ENCODE data around the gene GSTM2. TPM values are rescaled to one million over a fixed set of nuclear protein-coding genes. Genes with fewer than 3 reads are reported as not detected.

GSTM2 gene
- total and polyA plus RNA-seq, 2 of the 4 experiments (the other 2 are of a cell fraction), result 10.2 to 85.5 TPM

GRCh38 chr1:109713636-109714035 lies 45.8 kb downstream of the GSTM2 start:
- Histone ChIP-seq H2BK5ac (ENCODE audit: low read depth, low read length, poor library complexity, severe bottlenecking) (no peak overlapping the region), H3K4me1 (ENCODE audit: control insufficient read depth, insufficient read depth, low read length) (0 out of 2 replicates have a peak, but pooled peaks cover 2% of the 10 kb centered on the region), H3K9me3 (ENCODE audit: control insufficient read depth, insufficient read depth, low read length) (peaks cover 2% of the 10 kb centered on the region; the same call in 1 of the 2 replicates), H4K8ac (ENCODE audit: low read depth in 2 of 2, low read length in 2 of 2) (no peak overlapping the region), H3K4me3 (ENCODE audit: insufficient read depth, low read depth, low read length) (no peak overlapping the region), H2AK9ac (replicated peaks; ENCODE audit: low read depth, low read length, poor library complexity) (no peak overlapping the region), H2AFZ (replicated peaks; ENCODE audit: low read length, poor library complexity) (no peak overlapping the region), H3K36me3 (ENCODE audit: control insufficient read depth, insufficient read depth, low read length) (no peaks in the 10 kb centered on the region), H2BK120ac (ENCODE audit: low read depth, low read length) (no peak overlapping the region), H3K4ac (ENCODE audit: low read depth, low read length) (no peak overlapping the region), H3K27ac (ENCODE audit: insufficient read depth, low read length) (no peak overlapping the region), H2BK20ac (ENCODE audit: low read depth, low read length) (no peak overlapping the region), H3K23ac (ENCODE audit: low read depth, low read length) (no peak overlapping the region), H3K27me3 (ENCODE audit: control insufficient read depth, insufficient read depth, low read length) (no peaks in the 10 kb centered on the region; the same call in 1 of the 2 replicates), H3K9me1 (ENCODE audit: insufficient read depth, low read length) (no peaks in the 10 kb centered on the region), H3K4me2 (ENCODE audit: low read depth, low read length) (no peak overlapping the region), H3K18ac (ENCODE audit: low read depth, low read length) (no peak overlapping the region), H2AK5ac (ENCODE audit: low read depth, low read length) (no peak overlapping the region), H3K79me1 (ENCODE audit: low read depth in 1 of 2, low read length in 2 of 2) (no peaks in the 10 kb centered on the region), H4K91ac (ENCODE audit: insufficient read depth, low read depth, low read length) (no peak overlapping the region), H3K9ac (ENCODE audit: low read depth, low read length) (no peak overlapping the region), H2BK15ac (ENCODE audit: low read depth, low read length) (no peak overlapping the region), H4K5ac (ENCODE audit: low read depth, low read length) (no peak overlapping the region), H4K20me1 (ENCODE audit: insufficient read depth, low read length) (no peaks in the 10 kb centered on the region), H3K14ac (replicated peaks; ENCODE audit: low read depth, low read length) (no peak overlapping the region), H3K56ac (ENCODE audit: extremely low read depth, insufficient read depth, low read length) (no peak overlapping the region)
- 80% methylated on average over 1 of the region's 5 CpGs; no CpG with 5 or more reads in 1 of the 2 experiments for WGBS, 2 experiments (ENCODE audit: extremely low coverage in 2 of 2, insufficient read length in 1 of 2)
- no peak for DNase-seq
- CTCF ChIA-PET, result no interaction called here
- intact Hi-C loops (cut with micrococcal nuclease), result no loop called here
- BruUV-seq (replicated peaks), result no TSS peak
- no peak for TF ChIP-seq MAFK (IDR thresholded peaks at IDR 0.05; ENCODE audit: low read depth, low read length)
- no peak for TF ChIP-seq ELK1 (IDR thresholded peaks at IDR 0.05; ENCODE audit: borderline replicate concordance, low read depth, low read length)
- TF ChIP-seq CTCF (conservative IDR thresholded peaks at IDR 0.05; ENCODE audit: low read depth, low read length), result no peak
- no peak for TF ChIP-seq BHLHE40 (IDR thresholded peaks at IDR 0.05; ENCODE audit: low read depth, low read length)
- no peak for TF ChIP-seq MXI1 (IDR thresholded peaks at IDR 0.05; ENCODE audit: borderline replicate concordance, low read depth, low read length)
- no peak for TF ChIP-seq NFE2L2 (IDR thresholded peaks at IDR 0.05; ENCODE audit: low read depth, low read length)
- TF ChIP-seq SMC3 (IDR thresholded peaks at IDR 0.05; ENCODE audit: low read depth, low read length), result no peak
- no peak for TF ChIP-seq CEBPB (IDR thresholded peaks at IDR 0.05; ENCODE audit: low read depth, low read length)
- TF ChIP-seq RAD21 (IDR thresholded peaks at IDR 0.05; ENCODE audit: low read length), result no peak
- no peak for TF ChIP-seq MAZ (IDR thresholded peaks at IDR 0.05; ENCODE audit: borderline replicate concordance, low read depth, low read length)
- no peak for TF ChIP-seq POLR2A (IDR thresholded peaks at IDR 0.05; ENCODE audit: low read depth, low read length)
- dilution Hi-C loops (cut with HindIII; ENCODE audit: low sequenced_read_pairs, unreplicated experiment), result no loop called here
- in situ Hi-C loops (cut with MboI; ENCODE audit: low sequenced_read_pairs), result no loop called here
- no peak for ATAC-seq (ENCODE audit: low read depth)
- POLR2A ChIA-PET (ENCODE audit: unreplicated experiment), result no interaction called here
